NCI-H748 (cell line): ENCODE data around the gene GSTA5.
"Not testable (repeated sequence)": the region's sequence is repeated elsewhere in the genome, so short reads cannot be mapped to it uniquely, and the experiment has no call there.

ENCODE experiments used
- DNase-seq: peaks from one replicate; lab custom pipeline; 2025; ENCODE audit not compliant: unreplicated experiment; lab: John Stamatoyannopoulos, UW

Gene GSTA5

DNA sequence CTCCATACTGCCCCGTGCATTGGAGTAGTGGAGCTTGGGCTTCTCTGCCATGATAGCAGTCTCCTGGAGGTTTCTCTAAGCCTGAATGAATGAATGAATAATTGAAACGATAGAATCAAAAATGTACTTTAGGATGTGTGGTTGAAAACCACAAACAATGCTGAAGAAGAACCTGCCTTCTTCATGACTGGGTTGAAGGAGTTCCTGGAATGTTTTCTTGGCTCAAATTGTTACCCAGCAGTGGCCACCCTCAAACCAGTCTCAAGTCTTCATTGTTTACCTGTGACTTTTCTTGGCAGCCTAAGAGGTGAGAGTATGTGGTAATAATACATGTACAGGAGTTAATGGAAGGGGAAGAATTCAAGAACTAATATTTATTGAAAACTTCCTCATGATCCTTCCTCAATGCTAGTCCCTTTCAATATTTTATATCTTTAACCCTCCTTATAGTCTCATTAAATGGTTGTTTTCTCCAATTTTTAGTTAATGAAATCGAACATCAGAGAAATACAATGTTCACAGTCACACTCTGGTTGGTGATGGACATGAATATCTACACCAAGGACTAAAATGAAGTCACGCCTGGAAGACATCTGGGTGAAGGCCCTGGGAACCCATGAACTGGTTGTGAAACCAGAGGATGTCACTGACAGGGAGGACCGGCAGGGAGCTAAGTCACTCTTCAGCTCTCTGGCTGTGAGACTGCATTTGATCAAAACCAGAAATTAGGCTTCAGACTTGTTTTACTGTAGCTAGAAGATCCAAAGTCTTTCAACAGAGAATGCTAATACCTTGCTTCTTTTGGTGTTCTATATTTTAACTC, at the start of gene GSTA5:
Gene GSTA5 (minus strand): TSS at position 51 of the 823 bp plus-strand sequence.
- no peak for DNase-seq

DNA sequence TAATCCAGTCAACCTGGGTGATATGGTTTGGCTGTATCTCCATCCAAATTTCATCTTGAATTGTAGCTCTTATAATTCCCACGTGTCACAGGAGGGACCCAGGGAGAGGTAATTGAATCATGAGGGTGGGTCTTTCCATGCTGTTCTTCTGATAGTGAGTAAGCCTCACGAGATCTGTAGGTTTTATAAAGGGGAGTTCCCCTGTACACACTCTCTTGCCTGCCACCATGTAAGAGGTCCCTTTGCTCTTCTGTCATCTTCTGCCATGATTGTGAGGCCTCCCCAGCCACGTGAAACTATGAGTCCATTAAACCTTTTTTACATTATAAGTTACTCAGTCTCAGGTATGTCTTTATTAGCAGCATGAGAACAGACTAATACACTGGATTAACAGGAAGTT, 49.4 kb upstream of the GSTA5 start:
- DNase-seq: no peak

DNA sequence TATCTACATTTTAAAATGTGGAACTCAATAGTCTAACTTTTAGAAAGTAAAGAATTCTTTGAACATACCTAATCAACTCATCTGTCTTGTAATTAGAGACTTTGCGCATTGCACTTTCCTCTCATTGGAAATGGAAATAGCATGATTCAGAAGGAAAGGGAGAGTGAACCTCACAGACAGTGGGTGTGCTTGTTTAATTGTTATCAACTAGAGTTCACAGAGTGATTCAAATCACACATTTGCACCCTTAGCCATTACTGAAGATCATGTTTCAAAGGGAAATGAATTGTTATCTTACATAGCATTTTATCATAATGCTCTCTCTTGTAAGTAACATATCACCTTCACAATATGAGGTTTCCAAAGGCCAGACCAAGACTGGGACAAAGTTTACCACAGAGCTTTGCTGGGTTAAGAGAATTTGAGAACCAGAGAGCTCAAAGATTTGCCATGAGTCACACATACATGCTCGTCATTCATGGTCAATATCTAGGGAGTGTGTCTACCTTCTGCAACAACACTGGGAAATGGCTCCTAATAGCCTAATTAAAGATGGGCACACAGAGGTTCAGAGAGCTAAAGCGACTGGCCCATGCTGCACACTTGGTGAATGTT, 47.4 kb upstream of the GSTA5 start:
- no peak for DNase-seq

DNA sequence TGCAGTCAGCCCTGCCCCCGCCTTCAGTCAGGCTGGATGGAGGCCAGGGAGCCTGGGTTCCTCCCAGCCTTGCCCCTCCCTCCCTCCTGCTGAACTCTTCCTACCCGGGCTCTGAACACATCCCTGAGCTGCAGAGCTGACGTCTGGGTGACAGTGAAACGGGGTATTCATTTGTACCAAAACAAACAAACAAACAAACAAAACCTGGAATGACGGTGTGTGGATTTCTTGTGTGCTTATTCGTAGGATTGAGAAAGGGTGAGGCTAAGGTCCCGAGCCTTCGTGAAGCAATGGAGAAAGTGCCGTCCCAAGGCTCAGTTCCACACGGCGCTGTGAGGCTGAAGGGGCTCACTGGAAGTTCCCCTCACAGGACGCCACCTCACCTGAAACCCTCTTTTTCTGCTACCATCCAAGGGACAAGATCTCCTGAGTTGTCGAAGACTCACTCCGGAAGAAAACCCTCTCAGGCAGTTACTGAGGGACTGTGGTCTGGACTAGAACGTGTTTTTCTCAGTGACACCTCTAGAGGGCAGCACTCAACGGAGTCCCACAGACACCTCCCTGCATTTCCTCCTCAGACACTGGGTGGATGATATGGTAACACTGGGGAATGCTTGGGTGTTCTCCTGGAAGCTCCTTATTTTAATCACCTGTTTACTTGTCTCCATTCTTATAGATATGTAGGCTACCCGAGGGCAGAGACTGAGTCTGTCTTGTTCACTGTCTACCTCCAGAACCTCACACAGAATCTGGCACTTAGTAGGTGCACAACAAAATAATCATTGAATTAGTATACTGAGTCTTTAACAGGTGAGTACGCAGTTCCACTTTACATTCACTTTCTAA, 41.6 kb upstream of the GSTA5 start:
- DNase-seq: peak; percentile 76

DNA sequence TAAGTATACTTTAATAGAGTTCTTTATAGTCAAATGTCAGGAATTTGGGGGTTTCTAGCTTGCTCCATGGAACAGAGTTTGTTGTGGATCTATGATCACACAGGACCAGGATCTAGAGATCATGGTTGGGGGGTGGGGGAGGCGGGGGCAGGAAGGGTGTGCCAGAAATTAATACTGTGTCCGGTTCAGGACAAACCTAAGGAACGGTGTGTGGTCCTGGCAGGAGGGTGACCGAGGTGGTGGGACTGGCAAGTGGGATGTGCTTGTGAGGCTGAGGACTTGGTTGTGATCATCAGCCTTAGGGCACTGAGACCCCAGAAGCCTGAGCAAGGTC, 41.0 kb upstream of the GSTA5 start:
- DNase-seq: no peak

DNA sequence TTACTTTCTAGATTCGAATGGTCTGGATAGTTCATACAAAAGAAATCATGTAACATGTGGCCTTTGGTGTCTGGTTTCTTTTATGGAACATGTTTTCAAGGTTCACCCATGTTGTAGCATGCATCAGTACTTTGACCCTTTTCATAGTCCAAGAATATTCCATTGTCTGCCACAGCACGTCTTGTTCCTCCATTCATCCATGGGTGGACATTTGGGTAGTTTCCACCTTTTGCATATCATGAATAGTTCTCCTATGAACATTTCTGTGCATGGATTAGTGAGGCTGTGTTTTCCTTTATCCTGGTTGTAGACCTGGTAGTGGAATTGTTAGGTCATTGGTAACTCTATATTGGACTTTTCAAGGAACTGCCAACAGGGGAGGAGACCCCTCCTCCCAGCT, 37.2 kb upstream of the GSTA5 start:
- DNase-seq: no peak

DNA sequence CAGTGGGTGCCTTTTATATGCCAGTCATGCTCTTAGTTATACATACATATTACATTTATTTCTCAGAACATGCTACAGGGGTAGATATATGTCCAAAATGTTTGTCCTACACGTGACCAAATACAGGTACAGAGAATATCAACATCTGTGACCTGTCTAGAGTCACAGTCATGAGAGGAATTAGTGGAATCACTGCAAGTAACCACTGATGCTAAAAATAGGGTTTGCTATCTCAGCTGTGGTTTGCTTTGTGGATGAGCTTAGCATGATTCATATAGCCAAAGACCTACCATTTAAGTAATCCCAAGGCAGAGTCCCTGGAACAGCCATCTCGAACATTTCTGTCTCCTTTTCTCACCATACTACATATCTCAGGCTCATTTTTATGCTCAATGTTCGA, 36.6 kb upstream of the GSTA5 start:
- DNase-seq: no peak

DNA sequence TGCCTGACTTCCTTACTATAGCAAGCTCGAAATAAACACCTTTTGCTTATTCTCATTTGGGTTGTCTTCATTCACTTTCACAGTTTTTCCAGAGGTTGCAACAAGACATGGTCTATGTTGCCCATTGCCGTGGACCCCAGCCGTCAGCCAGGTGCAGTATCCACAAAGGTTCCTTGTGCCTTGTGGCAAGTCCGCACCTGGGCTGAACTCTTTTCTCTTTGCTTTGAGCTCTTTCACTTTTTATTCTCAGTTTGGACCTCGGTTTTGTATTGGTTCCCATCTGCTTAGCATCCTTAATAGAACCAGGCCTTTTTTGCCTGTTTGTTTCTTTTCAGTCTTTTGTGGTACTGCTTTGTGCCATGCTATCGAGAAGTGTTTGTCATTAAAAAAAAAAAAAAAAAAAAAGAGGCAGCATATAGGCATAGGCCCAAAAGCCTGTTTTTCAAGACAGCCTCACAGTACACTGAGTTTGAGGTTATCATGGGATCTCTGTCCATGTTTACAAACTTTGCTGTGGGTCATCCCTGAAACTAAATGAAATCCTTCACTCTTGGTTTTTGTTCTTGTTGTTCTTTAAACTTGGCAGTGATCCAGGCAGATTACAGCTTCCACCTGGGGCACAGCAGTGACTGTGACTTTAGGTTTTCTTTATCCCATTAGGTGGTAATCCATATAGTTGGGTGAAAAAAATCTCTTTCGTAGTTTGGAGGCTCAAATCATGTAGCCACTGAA, 35.6 kb upstream of the GSTA5 start:
- peak; percentile 12 for DNase-seq

DNA sequence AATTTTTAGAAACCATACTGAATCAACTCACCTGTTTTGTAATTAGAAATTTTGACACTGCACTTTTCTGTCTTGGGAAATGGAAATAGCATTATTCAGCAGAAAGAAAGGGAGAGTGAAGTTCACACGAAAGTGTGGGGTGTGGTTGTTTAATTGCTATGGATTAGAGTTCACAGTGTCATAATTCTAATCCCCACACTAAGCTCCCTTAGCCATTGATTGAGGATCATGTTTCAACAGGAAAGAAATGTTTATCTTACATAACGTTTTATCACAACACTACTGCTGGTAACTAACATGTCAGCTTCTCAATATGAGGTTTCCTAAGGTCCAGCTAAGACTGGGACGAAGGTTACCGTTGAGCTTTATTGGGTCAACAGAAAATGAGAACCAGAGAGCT, 31.4 kb upstream of the GSTA5 start:
- no peak for DNase-seq

DNA sequence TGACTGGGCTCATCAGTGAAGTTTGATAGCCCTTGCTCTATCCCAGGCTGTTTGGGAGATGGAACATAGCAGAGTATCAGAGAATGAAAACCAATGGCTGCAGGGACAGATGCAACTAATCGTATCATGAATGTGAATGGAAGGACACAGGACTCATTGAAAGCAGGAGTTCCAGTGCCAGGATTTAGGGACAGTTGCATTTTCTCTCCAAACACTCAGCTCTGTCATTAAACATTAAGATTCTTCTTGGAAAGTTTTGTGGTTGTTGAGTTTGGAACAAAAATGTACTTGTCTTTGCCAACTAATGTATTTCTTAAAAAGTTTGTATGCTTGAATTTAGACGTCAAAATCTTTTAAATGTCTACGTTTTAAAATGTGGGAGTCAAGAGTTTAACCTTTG, 31.0 kb upstream of the GSTA5 start:
- no peak for DNase-seq

DNA sequence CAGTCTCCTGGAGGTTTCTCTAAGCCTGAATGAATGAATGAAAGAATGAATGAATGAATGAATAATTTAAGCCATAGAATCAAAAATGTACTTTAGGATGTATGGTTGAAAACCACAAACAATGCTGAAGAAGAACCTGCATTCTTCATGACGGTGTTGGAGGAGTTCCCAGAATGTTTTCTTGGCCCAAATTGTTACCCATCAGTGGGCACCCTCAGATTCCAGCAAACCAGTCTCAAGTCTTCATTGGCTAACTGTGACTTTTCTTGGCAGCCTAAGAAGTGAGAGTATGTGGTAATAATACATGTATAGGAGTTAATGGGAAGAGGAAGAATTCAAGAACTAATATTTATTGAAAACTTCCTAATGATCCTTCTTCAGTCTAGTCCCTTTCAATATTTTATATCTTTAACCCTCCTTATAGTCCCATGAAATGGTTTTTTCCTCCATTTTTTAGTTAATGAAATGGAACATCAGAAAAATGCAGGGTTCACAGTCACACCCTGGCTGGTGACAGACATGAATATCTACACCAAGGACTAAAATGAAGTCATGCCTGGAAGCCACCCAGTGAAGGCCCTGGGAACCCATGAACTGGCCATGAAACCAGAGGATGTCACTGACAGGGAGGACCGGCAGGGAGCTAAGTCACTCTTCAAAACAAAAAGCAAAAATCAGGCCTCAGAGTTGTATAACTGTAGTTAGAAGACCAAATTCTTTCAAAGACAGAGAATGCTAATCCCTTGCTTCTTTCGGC, 29.9 kb upstream of the GSTA5 start:
- DNase-seq: not testable (repeated sequence)

DNA sequence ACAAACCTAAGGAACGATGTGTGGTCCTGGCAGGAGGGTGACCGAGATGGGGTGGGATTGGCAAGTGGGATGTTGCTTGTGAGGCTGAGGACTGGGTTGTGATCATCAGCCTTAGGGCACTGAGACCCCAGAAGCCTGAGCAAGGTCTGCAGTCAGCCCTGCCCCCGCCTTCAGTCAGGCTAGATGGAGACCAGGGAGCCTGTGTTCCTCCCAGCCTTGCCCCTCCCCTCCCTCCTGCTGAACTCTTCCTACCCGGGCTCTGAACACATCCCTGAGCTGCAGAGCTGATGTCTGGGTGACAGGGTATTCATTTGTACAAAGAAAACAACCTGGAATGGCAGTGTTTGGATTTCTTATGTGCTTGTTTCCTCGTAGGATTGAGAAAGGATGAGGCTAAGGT, 28.3 kb upstream of the GSTA5 start:
- not testable (repeated sequence) for DNase-seq

DNA sequence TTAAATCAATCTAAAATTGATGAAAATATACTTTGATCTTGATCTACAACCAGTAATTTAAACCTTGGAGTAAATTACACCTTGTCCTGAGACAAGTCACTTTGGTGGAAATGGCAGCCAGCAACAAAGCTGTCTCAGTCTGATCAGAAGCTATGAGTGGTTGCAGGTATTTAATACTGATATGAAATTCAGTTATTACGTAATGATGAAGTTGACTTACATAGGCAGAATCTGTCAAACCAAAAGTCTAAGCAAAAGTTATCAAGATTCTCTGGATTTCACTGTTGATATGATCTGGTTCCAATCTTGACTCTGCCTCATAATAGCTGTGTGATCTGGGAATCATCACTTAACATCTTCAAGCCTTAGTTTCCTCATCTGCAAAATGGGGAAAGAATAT, 27.6 kb upstream of the GSTA5 start:
- no peak for DNase-seq

DNA sequence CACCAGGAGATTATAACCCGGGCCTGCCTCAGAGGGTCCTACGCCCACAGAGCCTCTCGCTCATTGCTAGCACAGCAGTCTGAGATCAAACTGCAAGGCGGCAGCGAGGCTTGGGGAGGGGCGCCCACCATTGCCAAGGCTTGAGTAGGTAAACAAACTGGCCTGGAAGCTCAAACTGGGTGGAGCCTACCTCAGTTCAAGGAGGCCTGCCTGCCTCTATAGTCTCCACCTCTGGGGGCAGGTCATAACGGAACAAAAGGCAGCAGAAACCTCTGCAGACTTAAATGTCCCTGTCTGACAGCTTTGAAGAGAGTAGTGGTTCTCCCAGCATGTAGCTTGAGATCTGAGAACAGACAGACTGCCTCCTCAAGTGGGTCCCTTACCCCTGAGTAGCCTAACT, 20.5 kb upstream of the GSTA5 start:
- peak; percentile 18 for DNase-seq

DNA sequence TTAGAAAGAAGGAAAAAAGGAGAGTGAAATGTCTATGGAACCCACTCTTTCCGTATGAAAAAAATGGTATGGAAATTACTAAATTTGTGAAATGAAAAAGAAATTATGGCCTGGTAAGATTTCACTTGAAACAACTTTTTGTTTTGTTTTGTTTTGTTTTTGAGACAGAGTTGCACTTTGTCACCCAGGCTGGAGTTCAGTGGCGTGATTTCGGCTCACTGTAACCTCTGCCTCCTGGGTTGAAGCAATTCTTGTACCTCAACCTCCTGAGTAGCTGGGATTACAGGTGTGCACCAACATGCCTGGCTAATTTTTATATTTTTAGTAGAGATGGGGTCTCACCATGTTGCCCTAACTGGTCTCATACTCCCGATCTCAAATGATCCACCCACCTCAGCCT, 17.8 kb upstream of the GSTA5 start:
- DNase-seq: no peak

DNA sequence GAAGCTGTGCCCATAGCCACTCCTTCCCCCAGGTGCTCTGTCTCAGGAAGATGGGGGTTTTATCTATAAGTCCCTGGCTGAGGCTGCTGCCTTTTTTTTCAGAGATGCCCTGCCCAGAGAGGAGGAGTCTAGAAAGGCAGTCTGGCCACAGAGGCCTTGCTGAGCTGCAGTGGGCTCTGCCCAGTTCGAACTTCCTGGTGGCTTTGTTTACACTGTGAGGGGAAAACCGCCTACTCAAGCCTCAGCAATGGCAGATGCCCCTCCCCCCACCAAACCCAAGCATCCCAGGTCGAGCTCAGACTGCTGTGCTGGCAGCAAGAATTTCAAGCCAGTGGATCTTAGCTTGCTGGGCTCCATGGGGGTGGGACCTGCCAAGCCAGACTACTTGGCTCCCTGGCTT, 15.5 kb upstream of the GSTA5 start:
- DNase-seq: peak; percentile 34

DNA sequence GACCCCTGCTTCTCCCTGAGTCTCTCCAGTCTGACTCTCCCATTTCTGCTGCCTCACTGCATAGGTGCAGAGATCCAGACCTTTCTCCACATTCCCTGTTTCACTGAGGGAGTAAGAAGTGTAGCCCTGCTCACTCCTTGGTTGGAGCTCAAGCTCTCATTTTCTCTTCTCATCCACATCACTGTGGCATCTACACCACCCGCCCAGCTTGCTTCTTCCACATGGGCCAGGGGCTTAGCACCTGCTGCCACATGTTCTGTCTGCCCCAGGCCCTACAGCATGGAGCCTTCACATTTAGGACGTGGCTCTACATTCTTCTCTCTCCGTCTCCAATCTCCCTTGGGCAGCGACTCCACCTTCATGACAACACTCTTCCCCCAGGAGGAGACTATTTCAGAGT, 8.5 kb upstream of the GSTA5 start:
- DNase-seq: no peak

DNA sequence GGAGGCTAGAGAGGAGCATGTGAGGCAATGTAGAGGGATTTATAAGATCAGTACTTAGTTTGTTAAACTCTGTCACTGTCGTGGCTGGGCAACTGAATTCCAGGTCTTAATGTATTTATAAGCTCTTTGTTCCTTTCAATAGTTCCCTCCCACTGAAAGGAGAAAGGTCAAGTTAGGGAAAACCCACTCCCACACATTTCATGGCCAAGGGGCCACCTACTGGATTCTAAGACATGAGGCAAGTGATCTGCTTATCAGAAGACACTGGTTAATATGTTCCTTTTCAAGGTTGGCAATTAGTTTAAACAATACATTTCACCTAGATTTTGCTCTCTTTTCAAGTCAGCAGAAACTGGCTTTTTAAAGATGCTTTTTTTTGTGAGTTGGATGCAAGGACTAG, 5.4 kb upstream of the GSTA5 start:
- no peak for DNase-seq

DNA sequence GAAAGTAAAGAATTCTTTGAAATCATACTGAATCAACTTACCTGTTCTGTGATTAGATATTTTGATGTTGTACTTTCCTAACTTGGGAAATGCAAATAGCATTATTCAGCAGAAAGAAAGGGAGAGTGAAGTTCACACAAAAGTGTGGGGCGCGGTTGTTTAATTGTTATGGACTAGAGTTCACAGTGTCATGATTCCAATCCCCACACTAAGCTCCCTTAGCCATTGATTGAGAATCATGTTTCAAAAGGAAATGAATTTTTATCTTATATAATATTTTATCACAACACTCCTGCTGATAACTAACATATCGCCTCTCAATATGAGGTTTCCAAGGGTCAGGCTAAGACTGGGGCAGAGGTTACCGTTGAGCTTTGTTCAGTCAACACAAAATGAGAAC, 3.0 kb upstream of the GSTA5 start:
- no peak for DNase-seq
